ENCODE data around the gene SOCS1. TPM values are rescaled to one million over a fixed set of nuclear protein-coding genes. Genes with fewer than 3 reads are reported as not detected.

Gene SOCS1
- total RNA-seq, 1 donor from 2014 or later = 1.0 TPM

DNA sequence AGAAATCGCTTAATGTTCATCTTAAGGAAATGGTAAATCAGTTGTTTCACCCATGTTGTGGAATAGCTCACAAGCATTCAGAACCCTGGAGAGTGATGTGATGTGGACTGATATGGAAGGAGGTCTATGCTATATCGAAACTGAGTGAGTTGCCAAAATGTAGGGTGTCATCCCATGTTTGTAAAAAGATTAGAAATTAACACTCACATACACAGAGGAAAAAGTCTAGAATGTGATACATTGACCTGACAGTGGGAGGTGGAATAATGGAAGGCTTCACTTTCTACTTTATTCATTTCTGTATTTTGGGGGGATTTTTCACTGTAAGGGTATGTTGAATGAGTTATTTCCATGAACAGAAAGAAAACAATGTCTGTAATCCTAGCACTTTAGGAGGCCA lies 29.8 kb upstream of the SOCS1 start:
- Histone ChIP-seq H3K4me3 (ENCODE audit: low read length in 3 of 3) (no peak overlapping the region), H3K27me3 (ENCODE audit: control insufficient read depth in 3 of 3, insufficient read depth in 3 of 3, low read length in 3 of 3) (peaks cover 0 to 3% (median 0%) of the 10 kb centered on the region in 3 donors), H3K9ac (ENCODE audit: low read depth in 1 of 3, low read length in 3 of 3) (no peak overlapping the region), H3K27ac (ENCODE audit: low read depth, low read length) (no peak overlapping the region), H3K4me1 (ENCODE audit: control insufficient read depth in 3 of 3, insufficient read depth in 3 of 3, low read length in 3 of 3) (no peaks in the 10 kb centered on the region), H3K36me3 (ENCODE audit: control insufficient read depth in 3 of 3, insufficient read depth in 3 of 3, low read length in 3 of 3) (no peaks in the 10 kb centered on the region), H3K9me3 (ENCODE audit: control insufficient read depth in 3 of 3, low read length in 3 of 3) (no peaks in the 10 kb centered on the region)

DNA sequence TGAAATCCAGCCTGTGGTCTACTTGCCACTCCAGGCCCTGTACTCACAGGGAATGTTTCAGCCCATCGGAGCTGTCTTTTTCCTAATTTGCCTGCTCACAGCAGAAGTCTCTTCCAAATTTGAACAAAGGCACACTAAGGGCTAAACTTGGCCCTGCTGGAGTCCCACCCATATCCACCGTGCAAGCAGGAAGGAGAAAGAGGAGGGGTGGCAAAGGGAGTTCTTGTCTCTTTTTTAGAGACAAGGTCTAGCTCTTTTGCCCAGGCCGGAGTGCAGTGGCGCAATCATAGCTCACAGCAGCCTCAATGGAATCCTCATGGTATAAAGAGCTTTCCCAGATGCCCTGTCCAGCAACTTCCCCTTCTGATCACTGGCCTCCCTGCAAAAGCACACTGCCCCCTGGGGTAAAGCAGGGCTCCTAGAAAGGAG lies 27.8 kb upstream of the SOCS1 start:
- peaks cover 0 to 3% (median 0%) of the 10 kb centered on the region in 3 donors for H3K27me3 ChIP-seq (ENCODE audit: control insufficient read depth in 3 of 3, insufficient read depth in 3 of 3, low read length in 3 of 3)
- no peaks in the 10 kb centered on the region for H3K36me3 ChIP-seq (ENCODE audit: control insufficient read depth in 3 of 3, insufficient read depth in 3 of 3, low read length in 3 of 3)
- no peak overlapping the region for H3K4me3 ChIP-seq (ENCODE audit: low read length in 3 of 3)
- no peaks in the 10 kb centered on the region for H3K4me1 ChIP-seq (ENCODE audit: control insufficient read depth in 3 of 3, insufficient read depth in 3 of 3, low read length in 3 of 3)
- no peaks in the 10 kb centered on the region for H3K9me3 ChIP-seq (ENCODE audit: control insufficient read depth in 3 of 3, low read length in 3 of 3)
- no peak overlapping the region for H3K27ac ChIP-seq (ENCODE audit: low read depth, low read length)
- no peak overlapping the region for H3K9ac ChIP-seq (ENCODE audit: low read depth in 1 of 3, low read length in 3 of 3)

DNA sequence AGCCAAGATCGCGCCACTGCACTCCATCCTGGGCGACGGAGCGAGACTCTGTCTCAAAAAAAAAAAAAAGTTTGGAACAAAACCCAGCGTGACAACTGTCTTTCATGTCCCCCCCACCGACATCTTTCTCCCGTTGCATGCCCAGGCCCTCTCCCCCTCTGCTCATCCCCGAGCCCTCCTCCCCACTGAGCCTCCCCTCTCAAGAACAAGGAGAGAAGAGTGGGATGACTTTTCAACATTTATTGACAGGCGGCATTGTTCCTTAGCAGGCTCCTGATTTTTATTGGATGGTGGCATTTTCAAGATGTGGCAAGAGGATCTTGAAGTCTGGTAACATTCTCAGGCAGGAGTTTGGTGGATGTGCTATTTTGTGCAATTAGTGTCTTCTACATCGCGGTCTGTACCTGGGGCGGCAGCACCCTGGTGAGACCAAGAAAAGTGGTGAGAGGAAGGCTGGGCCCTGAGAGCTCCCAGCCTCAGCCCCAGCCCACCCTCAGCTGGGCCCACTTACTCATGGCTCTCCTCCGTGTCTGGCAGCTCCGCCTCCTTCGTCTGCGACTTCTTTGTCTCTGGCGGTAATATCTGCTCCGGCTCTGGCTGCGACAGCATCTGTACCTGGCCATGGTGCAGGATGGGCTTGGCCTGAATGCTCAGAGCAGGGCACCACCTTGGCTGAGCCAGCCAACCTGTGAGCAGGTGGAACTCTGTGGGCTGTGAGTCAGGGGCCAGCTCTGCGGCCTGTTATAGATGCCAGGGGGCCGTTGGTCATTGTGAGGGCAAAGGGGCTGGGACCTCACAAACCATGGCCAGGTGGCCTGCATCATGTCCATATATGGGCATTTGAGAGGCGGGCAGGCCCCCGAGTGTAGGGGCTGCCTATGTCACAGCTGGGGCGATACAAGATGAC lies 24.9 kb upstream of the SOCS1 start, which contains the start of gene PRM1:
Gene PRM1, minus strand, starts transcription at position 715 of the 907 bp plus-strand sequence. Its CDS starts 92 bp downstream, at position 623.
- Histone ChIP-seq H3K9ac (ENCODE audit: low read depth in 1 of 3, low read length in 3 of 3) (no peak within 1 kb of the TSS), H3K27ac (ENCODE audit: low read depth, low read length) (no peak within 1 kb of the TSS), H3K4me1 (ENCODE audit: control insufficient read depth in 3 of 3, insufficient read depth in 3 of 3, low read length in 3 of 3) (no peaks in the 10 kb centered on the region), H3K9me3 (ENCODE audit: control insufficient read depth in 3 of 3, low read length in 3 of 3) (no peaks in the 10 kb centered on the region), H3K4me3 (ENCODE audit: low read length in 3 of 3) (no peak within 1 kb of the TSS), H3K36me3 (ENCODE audit: control insufficient read depth in 3 of 3, insufficient read depth in 3 of 3, low read length in 3 of 3) (no peaks in the 10 kb centered on the region), H3K27me3 (ENCODE audit: control insufficient read depth in 3 of 3, insufficient read depth in 3 of 3, low read length in 3 of 3) (peaks cover 0 to 8% (median 0%) of the 10 kb centered on the region in 3 donors)

DNA sequence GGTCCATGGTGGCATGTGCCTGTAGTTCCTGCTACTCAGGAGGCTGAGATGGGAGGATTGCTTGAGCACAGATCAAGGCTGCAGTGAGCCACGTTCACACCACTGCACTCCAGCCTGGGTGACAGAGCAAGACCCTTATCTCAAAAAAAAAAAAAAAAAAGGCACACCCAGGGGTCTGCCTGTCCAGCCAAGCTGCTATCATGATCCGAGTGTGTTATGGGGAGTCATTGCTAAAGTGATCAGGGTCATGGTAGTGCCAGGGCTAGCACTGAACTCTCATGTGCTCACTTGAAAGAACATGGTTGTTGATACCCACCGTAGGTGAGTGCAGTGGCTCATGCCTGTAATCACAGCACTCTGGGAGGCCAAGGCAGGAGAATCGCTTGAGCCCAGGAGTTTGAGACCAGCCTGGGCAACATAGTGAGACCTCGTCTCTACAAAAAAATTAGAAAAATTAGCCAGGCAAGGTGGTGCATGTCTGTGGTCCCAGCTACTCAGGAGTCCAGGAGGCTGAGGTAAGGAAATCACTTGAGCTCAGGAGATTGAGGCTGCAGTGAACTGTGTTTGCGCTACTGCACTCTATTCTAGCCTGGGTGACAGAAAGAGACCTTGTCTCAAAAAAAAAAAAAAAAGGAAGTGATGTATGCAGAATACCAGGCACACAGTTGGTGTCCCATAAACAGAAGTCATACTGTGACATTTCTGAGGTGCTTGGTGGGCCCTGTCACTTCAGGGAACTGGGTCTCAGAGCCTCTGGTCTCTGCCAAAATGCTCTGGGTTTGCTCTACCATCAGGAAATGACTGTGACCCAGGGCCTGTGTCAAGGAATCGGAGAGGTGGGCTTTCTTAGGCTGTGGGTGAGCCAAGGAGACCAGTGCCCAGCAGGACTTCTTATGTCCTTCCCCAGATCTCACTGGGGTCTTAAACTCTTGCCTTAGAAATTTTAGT lies 23.0 kb upstream of the SOCS1 start:
- H3K9me3 ChIP-seq (ENCODE audit: control insufficient read depth in 3 of 3, low read length in 3 of 3) = no peaks in the 10 kb centered on the region

GRCh38 chr16:11277607-11278337 lies 21.8 kb upstream of the SOCS1 start:
- Histone ChIP-seq H3K4me3 (ENCODE audit: low read length in 3 of 3) (no peak overlapping the region), H3K36me3 (ENCODE audit: control insufficient read depth in 3 of 3, insufficient read depth in 3 of 3, low read length in 3 of 3) (no peaks in the 10 kb centered on the region), H3K4me1 (ENCODE audit: control insufficient read depth in 3 of 3, insufficient read depth in 3 of 3, low read length in 3 of 3) (no peaks in the 10 kb centered on the region), H3K9me3 (ENCODE audit: control insufficient read depth in 3 of 3, low read length in 3 of 3) (no peaks in the 10 kb centered on the region), H3K27me3 (ENCODE audit: control insufficient read depth in 3 of 3, insufficient read depth in 3 of 3, low read length in 3 of 3) (peaks cover 0 to 8% (median 0%) of the 10 kb centered on the region in 3 donors), H3K9ac (ENCODE audit: low read depth in 1 of 3, low read length in 3 of 3) (no peak overlapping the region), H3K27ac (ENCODE audit: low read depth, low read length) (no peak overlapping the region)

More for the DNA sequence above, 23.0 kb upstream of the SOCS1 start:
- Histone ChIP-seq H3K9ac (ENCODE audit: low read depth in 1 of 3, low read length in 3 of 3) (no peak overlapping the region), H3K4me1 (ENCODE audit: control insufficient read depth in 3 of 3, insufficient read depth in 3 of 3, low read length in 3 of 3) (no peaks in the 10 kb centered on the region), H3K4me3 (ENCODE audit: low read length in 3 of 3) (no peak overlapping the region), H3K36me3 (ENCODE audit: control insufficient read depth in 3 of 3, insufficient read depth in 3 of 3, low read length in 3 of 3) (no peaks in the 10 kb centered on the region), H3K27ac (ENCODE audit: low read depth, low read length) (no peak overlapping the region), H3K27me3 (ENCODE audit: control insufficient read depth in 3 of 3, insufficient read depth in 3 of 3, low read length in 3 of 3) (peaks cover 0 to 8% (median 0%) of the 10 kb centered on the region in 3 donors)

GRCh38 chr16:11276896-11277593 lies 21.0 kb upstream of the SOCS1 start:
- Histone ChIP-seq H3K27ac (ENCODE audit: low read depth, low read length) (no peak overlapping the region), H3K9me3 (ENCODE audit: control insufficient read depth in 3 of 3, low read length in 3 of 3) (no peaks in the 10 kb centered on the region), H3K27me3 (ENCODE audit: control insufficient read depth in 3 of 3, insufficient read depth in 3 of 3, low read length in 3 of 3) (peaks cover 0 to 5% (median 0%) of the 10 kb centered on the region in 3 donors), H3K4me3 (ENCODE audit: low read length in 3 of 3) (no peak overlapping the region), H3K4me1 (ENCODE audit: control insufficient read depth in 3 of 3, insufficient read depth in 3 of 3, low read length in 3 of 3) (no peaks in the 10 kb centered on the region), H3K36me3 (ENCODE audit: control insufficient read depth in 3 of 3, insufficient read depth in 3 of 3, low read length in 3 of 3) (no peaks in the 10 kb centered on the region), H3K9ac (ENCODE audit: low read depth in 1 of 3, low read length in 3 of 3) (no peak overlapping the region)

DNA sequence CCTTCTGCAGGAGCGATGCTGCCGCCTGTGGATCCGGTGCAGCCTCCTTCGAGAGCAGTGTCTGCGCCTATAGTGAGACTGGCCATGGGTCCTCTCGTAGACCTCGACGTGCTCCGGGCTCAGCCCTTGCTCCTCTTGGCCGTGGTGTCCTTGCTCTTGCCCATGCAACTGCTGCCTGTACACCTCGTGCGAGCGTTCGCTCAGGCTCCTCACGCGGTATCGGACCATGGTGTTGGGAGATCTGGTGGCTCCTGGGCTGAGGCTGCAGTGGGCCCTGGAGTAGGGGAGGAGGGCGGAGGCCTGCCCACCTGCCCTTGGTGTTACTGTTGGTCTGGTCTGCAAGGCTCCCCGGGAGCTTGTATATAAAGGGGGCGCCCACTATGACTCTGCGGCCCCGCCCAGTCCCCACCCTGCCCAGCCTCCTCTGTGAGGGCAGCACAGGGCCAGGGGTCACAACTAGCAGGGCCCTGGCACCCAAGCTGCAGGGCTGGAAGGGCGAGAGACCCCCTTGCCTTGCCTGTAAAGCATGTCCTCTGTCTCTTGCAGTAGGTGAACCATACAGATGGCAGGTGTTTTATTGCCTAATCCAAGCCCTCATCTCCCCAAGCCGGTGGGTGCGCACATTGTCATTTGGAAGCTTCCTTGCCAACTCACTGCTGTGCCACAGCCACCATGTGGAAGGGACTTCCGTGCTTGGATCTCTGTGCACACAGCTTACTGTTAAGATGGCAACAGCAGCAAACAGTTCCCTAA lies 20.3 kb upstream of the SOCS1 start, which contains the start of gene PRM2:
Gene PRM2, minus strand, starts transcription at position 338 of the 753 bp plus-strand sequence. Its CDS starts 110 bp downstream, at position 228.
- H3K9me3 ChIP-seq (ENCODE audit: control insufficient read depth in 3 of 3, low read length in 3 of 3) = no peaks in the 10 kb centered on the region
- H3K4me3 ChIP-seq (ENCODE audit: low read length in 3 of 3) = no peak within 1 kb of the TSS
- no peak within 1 kb of the TSS for H3K9ac ChIP-seq (ENCODE audit: low read depth in 1 of 3, low read length in 3 of 3)
- no peaks in the 10 kb centered on the region for H3K4me1 ChIP-seq (ENCODE audit: control insufficient read depth in 3 of 3, insufficient read depth in 3 of 3, low read length in 3 of 3)
- no peaks in the 10 kb centered on the region for H3K36me3 ChIP-seq (ENCODE audit: control insufficient read depth in 3 of 3, insufficient read depth in 3 of 3, low read length in 3 of 3)
- H3K27me3 ChIP-seq (ENCODE audit: control insufficient read depth in 3 of 3, insufficient read depth in 3 of 3, low read length in 3 of 3) = peaks cover 0 to 5% (median 0%) of the 10 kb centered on the region in 3 donors
- H3K27ac ChIP-seq (ENCODE audit: low read depth, low read length) = no peak within 1 kb of the TSS

- Histone ChIP-seq H3K27ac (ENCODE audit: low read depth, low read length) (no peak overlapping the region), H3K36me3 (ENCODE audit: control insufficient read depth in 3 of 3, insufficient read depth in 3 of 3, low read length in 3 of 3) (no peaks in the 10 kb centered on the region), H3K9ac (ENCODE audit: low read depth in 1 of 3, low read length in 3 of 3) (no peak overlapping the region), H3K4me3 (ENCODE audit: low read length in 3 of 3) (no peak overlapping the region), H3K4me1 (ENCODE audit: control insufficient read depth in 3 of 3, insufficient read depth in 3 of 3, low read length in 3 of 3) (no peaks in the 10 kb centered on the region), H3K27me3 (ENCODE audit: control insufficient read depth in 3 of 3, insufficient read depth in 3 of 3, low read length in 3 of 3) (peaks cover 0 to 5% (median 0%) of the 10 kb centered on the region in 3 donors), H3K9me3 (ENCODE audit: control insufficient read depth in 3 of 3, low read length in 3 of 3) (no peaks in the 10 kb centered on the region)
Measured at GRCh38 chr16:11274964-11275363, 19.0 kb upstream of the SOCS1 start.

All from skeletal muscle tissue (tissue), 4 donors.